SHP77 (cell line): Measurements from ENCODE around the gene EVL.
"Not testable (repeated sequence)": the region's sequence is repeated elsewhere in the genome, so short reads cannot be mapped to it uniquely, and the experiment has no call there.

Experiments used
- DNase-seq, 2 experiments: peaks; one replicate each; lab custom pipeline; 2025; lab: John Stamatoyannopoulos, UW

The EVL gene

GRCh38 chr14:100147691-100148464 is 82.7 kb downstream of the EVL start:
- no peak for DNase-seq

- DNase-seq, result no peak
These were observed 83.9 kb downstream of the EVL start for GRCh38 chr14:100148837-100149731.

- DNase-seq, result no peak
These were observed 84.8 kb downstream of the EVL start for GRCh38 chr14:100149851-100150611.

- no peak for DNase-seq
These were observed 85.8 kb downstream of the EVL start for GRCh38 chr14:100150932-100151587.

GRCh38 chr14:100152091-100152490 is 86.9 kb downstream of the EVL start:
- no peak for DNase-seq

GRCh38 chr14:100153560-100153959 is 88.3 kb downstream of the EVL start:
- DNase-seq, result no peak

GRCh38 chr14:100155049-100155621 is 89.9 kb downstream of the EVL start:
- DNase-seq, result peak; percentile 12 to 18

- DNase-seq, result no peak
These were observed 90.8 kb downstream of the EVL start for GRCh38 chr14:100155756-100156616.

- DNase-seq, result no peak
These were observed 91.6 kb downstream of the EVL start for GRCh38 chr14:100156776-100157175.

GRCh38 chr14:100157548-100158232 is 92.5 kb downstream of the EVL start:
- not testable (repeated sequence) for DNase-seq

GRCh38 chr14:100158566-100159093 is 93.4 kb downstream of the EVL start:
- no peak for DNase-seq

GRCh38 chr14:100159094-100159864 is 94.1 kb downstream of the EVL start, which contains the start of gene DEGS2:
Gene DEGS2 (minus strand): TSS chr14:100159645. CDS start chr14:100159587, 58 bp downstream.
- DNase-seq, result no peak

GRCh38 chr14:100159865-100160533 is 94.8 kb downstream of the EVL start:
- DNase-seq, result no peak

- DNase-seq, result no peak
These were observed 95.3 kb downstream of the EVL start for GRCh38 chr14:100160534-100160916.

GRCh38 chr14:100165376-100165775 is 100.2 kb downstream of the EVL start:
- no peak for DNase-seq

- DNase-seq, result no peak
These were observed 100.7 kb downstream of the EVL start for GRCh38 chr14:100165831-100166440.

- DNase-seq, result no peak
These were observed 103.3 kb downstream of the EVL start for GRCh38 chr14:100168506-100168905.

GRCh38 chr14:100170880-100171279 is 105.7 kb downstream of the EVL start:
- DNase-seq, result no peak
